Sigmoid colon (tissue), 7 donors: ENCODE data around the gene SYNGR1. TPM values are rescaled to one million over a fixed set of nuclear protein-coding genes. Genes with fewer than 3 reads are reported as not detected.
A peak's percentile ranks its signal among the peaks of the same experiment; 100 is the strongest.

Source experiments
- DNase-seq: peaks from one replicate; pipeline ENCODE4 v3.0.0-alpha.2; 2019
- H3K27ac ChIP-seq, 4 donors: fragments of 200-600 bp; sonication (generic); one replicate each; pipeline ENCODE4 v1.5.1; 2016 to 2019; ENCODE audit warnings: mild to moderate bottlenecking in 1 of 4
- H3K27me3 ChIP-seq, 3 donors: fragments of 200-600 bp; sonication (generic); one replicate each; pipeline ENCODE4 v1.5.1; 2019; ENCODE audit warnings: mild to moderate bottlenecking in 1 of 3
- H3K36me3 ChIP-seq, 4 donors: fragments of 200-600 bp; sonication (generic); one replicate each; pipeline ENCODE4 v1.5.1; 2016 to 2019
- H3K4me1 ChIP-seq, 4 donors: fragments of 200-600 bp; sonication (generic); one replicate each; pipeline ENCODE4 v1.5.1; 2017 to 2019
- H3K4me3 ChIP-seq, 4 donors: fragments of 200-600 bp; sonication (generic); one replicate each; pipeline ENCODE4 v1.5.1; 2017 to 2019; ENCODE audit warnings: mild to moderate bottlenecking in 2 of 4, moderate library complexity in 1 of 4
- H3K9me3 ChIP-seq, 4 donors: fragments of 200-600 bp in 3 of 4; sonication (generic) in 3 of 4; one replicate each; pipeline versions ENCODE4 v1.5.1 to v1.6.1; 2013 to 2019
- EP300 ChIP-seq, 4 donors: sonication (generic); formaldehyde crosslinking; IDR thresholded peaks; one replicate each; pipeline ENCODE4 v1.6.1; 2017; ENCODE audit warnings: antibody characterized with exemption in 4 of 4
- POLR2A ChIP-seq, 2 donors: fragments of 450-650 bp; IDR thresholded peaks; one replicate each; pipeline ENCODE4 v1.6.1; 2016; ENCODE audit warnings: antibody characterized with exemption in 2 of 2, mild to moderate bottlenecking in 2 of 2, moderate library complexity in 2 of 2
- POLR2AphosphoS5 ChIP-seq, 4 donors: sonication (generic); formaldehyde crosslinking; IDR thresholded peaks; one replicate each; pipeline ENCODE4 v1.6.1; 2017; ENCODE audit warnings: antibody characterized with exemption in 4 of 4
- WGBS, 2 donors: extraction: QIAGEN DNeasy Blood & Tissue Kit; methylation state at CpG; one replicate each; pipeline ENCODE4 v1.1.7; 2013; 5-methylcytosine and 5-hydroxymethylcytosine counted together
- intact Hi-C: fragments of 100-400 bp; cut with DNase I; formaldehyde crosslinking; loops from one replicate; pipeline ENCODE4 v1.15.1; 2023
- polyA plus RNA-seq, 3 donors: library from polyadenylated mRNA; stranded (reverse); fragments of 200-250 nt; gene quantifications; one replicate each; pipeline ENCODE4 v1.2.3, GENCODE V29; 2013
- total RNA-seq, 4 donors: library from RNA; depleted of rRNA; stranded (reverse); fragments of >200 nt; gene quantifications; one replicate each; pipeline ENCODE4 v1.1.0, GENCODE V29; 2016
- TF ChIP-seq, protein P1 (sequence below), 4 experiments: fragments of 450-650 bp in 3 of 4; fragments of 200-600 bp in 1 of 4; IDR thresholded peaks; one replicate each; pipeline ENCODE4 v1.5.1; 2016 to 2019; ENCODE audit warnings: antibody characterized with exemption in 4 of 4, mild to moderate bottlenecking in 3 of 4, moderate library complexity in 2 of 4
- donor health status: healthy with polysubstance abuse.
- donor health status: Bipolar disorder and iron deficiency.
- donor health status: healthy.

The SYNGR1 gene
- total and polyA plus RNA-seq, 7 donors, result 0.69 to 29.4 (median 14.5) TPM

DNA sequence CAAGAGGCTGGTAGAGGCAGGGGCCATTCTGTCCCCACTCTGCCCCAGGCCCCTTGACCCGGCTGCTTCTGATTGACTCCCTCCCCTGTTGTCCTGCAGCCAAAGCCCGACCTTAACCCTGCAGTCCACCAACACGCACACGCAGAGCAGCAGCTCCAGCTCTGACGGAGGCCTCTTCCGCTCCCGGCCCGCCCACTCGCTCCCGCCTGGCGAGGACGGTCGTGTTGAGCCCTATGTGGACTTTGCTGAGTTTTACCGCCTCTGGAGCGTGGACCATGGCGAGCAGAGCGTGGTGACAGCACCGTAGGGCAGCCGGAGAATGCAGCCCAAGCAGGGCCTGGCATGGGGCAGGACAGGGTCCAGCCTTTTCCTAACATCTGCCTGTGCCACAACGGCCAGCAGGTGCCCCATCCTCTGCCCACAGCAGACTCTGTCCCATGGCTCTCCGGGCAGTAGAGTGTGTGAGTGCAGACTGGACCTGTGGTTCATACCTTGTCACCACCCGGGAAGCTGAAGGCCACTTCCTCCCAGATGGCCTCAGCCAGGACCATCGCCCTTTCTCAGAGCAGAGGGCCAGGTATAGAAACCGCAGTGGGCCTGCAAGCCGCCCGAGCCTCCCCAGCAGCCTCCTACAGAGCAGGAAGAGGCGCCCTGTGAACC, 80.3 kb downstream of the SYNGR1 start:
- no peak for DNase-seq
- TF ChIP-seq EP300 (IDR thresholded peaks at IDR 0.05) (no peak), POLR2A (IDR thresholded peaks at IDR 0.05) (no peak), POLR2AphosphoS5 (IDR thresholded peaks at IDR 0.05) (no peak)
- TF ChIP-seq, protein P1, sequence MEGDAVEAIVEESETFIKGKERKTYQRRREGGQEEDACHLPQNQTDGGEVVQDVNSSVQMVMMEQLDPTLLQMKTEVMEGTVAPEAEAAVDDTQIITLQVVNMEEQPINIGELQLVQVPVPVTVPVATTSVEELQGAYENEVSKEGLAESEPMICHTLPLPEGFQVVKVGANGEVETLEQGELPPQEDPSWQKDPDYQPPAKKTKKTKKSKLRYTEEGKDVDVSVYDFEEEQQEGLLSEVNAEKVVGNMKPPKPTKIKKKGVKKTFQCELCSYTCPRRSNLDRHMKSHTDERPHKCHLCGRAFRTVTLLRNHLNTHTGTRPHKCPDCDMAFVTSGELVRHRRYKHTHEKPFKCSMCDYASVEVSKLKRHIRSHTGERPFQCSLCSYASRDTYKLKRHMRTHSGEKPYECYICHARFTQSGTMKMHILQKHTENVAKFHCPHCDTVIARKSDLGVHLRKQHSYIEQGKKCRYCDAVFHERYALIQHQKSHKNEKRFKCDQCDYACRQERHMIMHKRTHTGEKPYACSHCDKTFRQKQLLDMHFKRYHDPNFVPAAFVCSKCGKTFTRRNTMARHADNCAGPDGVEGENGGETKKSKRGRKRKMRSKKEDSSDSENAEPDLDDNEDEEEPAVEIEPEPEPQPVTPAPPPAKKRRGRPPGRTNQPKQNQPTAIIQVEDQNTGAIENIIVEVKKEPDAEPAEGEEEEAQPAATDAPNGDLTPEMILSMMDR (IDR thresholded peaks at IDR 0.05), result no peak
- H3K36me3 ChIP-seq, result peaks cover 18 to 80% (median 37%) of the 10 kb centered on the region in 4 donors
- H3K4me3 ChIP-seq, result no peak overlapping the region
- WGBS, 2 donors, result 93% methylated on average over 27 of the region's 27 CpGs
- intact Hi-C loops, result no loop called here
- H3K27ac ChIP-seq, result peak overlapping the region; percentile 60 to 85 (median 80)
- peaks cover 0 to 29% (median 18%) of the 10 kb centered on the region in 4 donors for H3K4me1 ChIP-seq
- no peaks in the 10 kb centered on the region for H3K9me3 ChIP-seq
- no peaks in the 10 kb centered on the region for H3K27me3 ChIP-seq

DNA sequence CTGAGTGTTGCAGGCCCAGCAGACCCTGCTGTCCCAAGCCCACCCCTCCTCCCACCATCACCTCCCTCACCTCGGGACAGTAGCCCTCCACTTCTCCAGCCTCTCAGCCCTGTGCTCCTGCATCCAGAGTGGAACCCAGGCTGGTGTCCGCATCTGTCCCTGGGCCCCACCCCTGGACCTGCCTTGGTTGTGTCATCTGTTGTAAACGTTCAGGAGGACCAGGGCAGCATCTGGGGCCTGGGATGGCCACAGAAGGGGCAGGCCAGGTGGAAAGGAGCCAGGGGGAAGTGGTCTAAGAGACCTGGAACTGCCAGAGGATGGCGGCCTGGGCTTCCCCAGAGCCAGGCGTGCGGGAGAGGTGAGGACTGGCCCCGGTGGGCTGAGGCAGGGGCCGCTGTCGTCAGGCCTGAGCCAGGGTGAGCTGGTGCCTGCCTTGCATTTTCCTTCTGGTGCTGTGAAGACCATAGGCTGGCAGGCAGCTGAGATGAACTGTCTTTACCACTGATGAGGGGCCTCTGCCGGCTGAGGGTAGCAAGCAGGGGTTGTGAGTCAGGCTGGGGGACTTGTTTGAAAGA, 80.9 kb downstream of the SYNGR1 start:
- Histone ChIP-seq H3K4me3 (no peak overlapping the region), H3K9me3 (no peaks in the 10 kb centered on the region), H3K36me3 (peaks cover 18 to 80% (median 36%) of the 10 kb centered on the region in 4 donors), H3K27me3 (no peaks in the 10 kb centered on the region), H3K27ac (peak overlapping the region; percentile 60 to 85 (median 80)), H3K4me1 (peaks cover 0 to 29% (median 18%) of the 10 kb centered on the region in 4 donors)
- DNase-seq, result no peak
- TF ChIP-seq POLR2AphosphoS5 (IDR thresholded peaks at IDR 0.05) (no peak), POLR2A (IDR thresholded peaks at IDR 0.05) (no peak), EP300 (IDR thresholded peaks at IDR 0.05) (no peak)
- TF ChIP-seq, protein P1 (IDR thresholded peaks at IDR 0.05), result no peak
- 80 to 84% methylated on average over 10 of the region's 10 CpGs for WGBS, 2 donors
- intact Hi-C loops, result no loop called here

DNA sequence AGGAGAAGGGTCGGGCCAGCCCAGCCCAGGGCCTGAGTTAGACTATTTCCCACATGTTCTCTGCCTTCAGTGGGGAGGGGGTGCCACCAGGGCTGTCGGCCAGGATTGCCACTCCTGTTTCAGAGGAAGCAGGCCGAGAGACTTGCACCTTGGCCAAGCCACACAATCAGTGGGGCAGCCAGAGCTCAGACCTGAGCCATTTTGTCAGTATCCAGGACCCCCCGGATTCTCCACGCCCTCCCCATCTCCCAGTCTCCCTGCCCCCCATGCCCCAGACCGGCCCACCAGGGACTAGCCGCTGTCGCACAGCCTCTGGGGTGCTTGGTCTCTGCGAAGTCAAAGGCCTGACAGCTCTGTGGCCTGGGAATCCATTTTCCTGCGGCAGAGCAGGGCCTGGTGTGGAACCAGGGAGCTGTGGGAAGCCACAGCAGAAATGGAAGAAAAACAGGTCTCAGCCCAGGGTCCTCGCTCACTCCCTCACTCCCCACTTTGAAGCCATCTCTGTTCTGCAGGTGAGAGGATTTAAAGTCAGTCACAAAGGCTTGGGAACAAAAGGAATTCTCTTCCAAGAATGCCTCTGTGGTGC, 81.5 kb downstream of the SYNGR1 start:
- H3K4me1 ChIP-seq, result peaks cover 0 to 29% (median 18%) of the 10 kb centered on the region in 4 donors
- peaks cover 16 to 77% (median 33%) of the 10 kb centered on the region in 4 donors for H3K36me3 ChIP-seq
- no peak for DNase-seq

DNA sequence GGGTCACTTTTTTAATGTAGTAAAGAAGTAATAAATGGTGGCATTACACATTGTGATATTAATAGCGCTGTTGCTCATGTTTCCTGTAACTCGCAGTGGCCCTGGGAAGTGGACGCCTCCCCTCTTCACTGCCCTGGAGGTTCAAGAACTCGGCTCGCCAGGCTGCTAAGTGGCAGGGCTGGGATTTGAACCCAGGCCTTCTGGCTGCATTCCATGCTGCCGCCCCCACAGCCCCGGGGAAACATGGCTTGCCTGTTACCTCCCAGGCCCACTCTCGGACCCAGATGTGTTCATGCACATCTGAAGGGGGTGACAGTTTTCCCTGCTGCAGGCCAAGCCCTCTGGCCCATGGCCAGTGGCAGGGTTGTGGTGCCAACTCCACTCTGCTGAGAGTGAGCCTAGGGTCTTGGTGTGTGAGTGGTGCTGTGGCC, 82.0 kb downstream of the SYNGR1 start:
- peak overlapping the region; percentile 60 to 85 (median 80) for H3K27ac ChIP-seq
- peaks cover 0 to 29% (median 18%) of the 10 kb centered on the region in 4 donors for H3K4me1 ChIP-seq
- intact Hi-C loops, result no loop called here
- no peaks in the 10 kb centered on the region for H3K9me3 ChIP-seq
- no peak overlapping the region for H3K4me3 ChIP-seq
- no peak for DNase-seq
- TF ChIP-seq EP300 (IDR thresholded peaks at IDR 0.05), result peak in 1 of 4 donors; percentile 2
- TF ChIP-seq POLR2A (IDR thresholded peaks at IDR 0.05), result no peak
- no peaks in the 10 kb centered on the region for H3K27me3 ChIP-seq
- WGBS, 2 donors, result 80 to 82% methylated on average over 8 of the region's 8 CpGs
- H3K36me3 ChIP-seq, result peaks cover 11 to 72% (median 28%) of the 10 kb centered on the region in 4 donors

More for the DNA sequence above, 81.5 kb downstream of the SYNGR1 start:
- no peak for TF ChIP-seq POLR2AphosphoS5 (IDR thresholded peaks at IDR 0.05)
- TF ChIP-seq, protein P1 (IDR thresholded peaks at IDR 0.05), result no peak
- no peak for TF ChIP-seq EP300 (IDR thresholded peaks at IDR 0.05)
- TF ChIP-seq POLR2A (IDR thresholded peaks at IDR 0.05), result no peak
- H3K9me3 ChIP-seq, result no peaks in the 10 kb centered on the region
- WGBS, 2 donors, result 84 to 87% methylated on average over 11 of the region's 11 CpGs
- intact Hi-C loops, result no loop called here
- H3K27me3 ChIP-seq, result no peaks in the 10 kb centered on the region
- H3K4me3 ChIP-seq, result no peak overlapping the region
- H3K27ac ChIP-seq, result peak overlapping the region; percentile 60 to 85 (median 80)

DNA sequence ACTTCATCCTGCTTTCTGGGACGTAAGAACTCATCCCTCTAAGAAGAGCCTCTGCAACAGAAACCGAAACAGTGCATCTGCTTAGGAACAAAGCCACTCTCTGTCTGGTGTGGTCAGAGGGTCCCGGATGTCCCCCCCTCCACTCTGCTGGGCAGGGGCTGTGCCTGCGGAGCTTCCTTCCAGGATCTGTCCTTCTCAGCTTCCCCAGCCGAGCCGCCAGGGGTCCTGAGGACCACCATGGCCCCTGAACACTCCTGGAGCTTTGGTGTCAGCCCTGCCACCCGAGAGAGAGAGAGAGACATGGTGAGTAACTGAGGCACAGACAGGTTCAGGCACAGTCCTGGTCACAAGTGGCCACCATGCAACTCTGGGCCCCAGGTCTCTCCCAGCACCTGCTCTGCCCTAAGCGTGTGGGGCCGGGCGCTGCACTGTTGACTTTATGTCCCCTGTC, 82.6 kb downstream of the SYNGR1 start:
- H3K4me3 ChIP-seq, result no peak overlapping the region
- intact Hi-C loops, result no loop called here
- H3K27me3 ChIP-seq, result no peaks in the 10 kb centered on the region
- 90 to 91% methylated on average over 10 of the region's 10 CpGs for WGBS, 2 donors
- H3K9me3 ChIP-seq, result no peaks in the 10 kb centered on the region
- H3K36me3 ChIP-seq, result peaks cover 5 to 66% (median 22%) of the 10 kb centered on the region in 4 donors
- peak overlapping the region in 3 of 4 donors; percentile 79 to 85 (median 82) for H3K27ac ChIP-seq
- peaks cover 0 to 33% (median 20%) of the 10 kb centered on the region in 4 donors for H3K4me1 ChIP-seq
- TF ChIP-seq POLR2A (IDR thresholded peaks at IDR 0.05) (no peak), POLR2AphosphoS5 (IDR thresholded peaks at IDR 0.05) (no peak), EP300 (IDR thresholded peaks at IDR 0.05) (no peak)
- TF ChIP-seq, protein P1 (IDR thresholded peaks at IDR 0.05), result no peak
- DNase-seq, result no peak
